Activated naive CD8-positive, alpha-beta T cell (primary cell): ENCODE measurements around the gene IL1B.

ENCODE experiments used
- H3K27ac Mint-ChIP-seq: one replicate; pipeline ENCODE4 v1.8.0; 2021; ENCODE audit warnings: mixed read lengths
- H3K27me3 Mint-ChIP-seq: one replicate; pipeline ENCODE4 v1.8.0; 2021; ENCODE audit warnings: mixed read lengths
- H3K36me3 Mint-ChIP-seq: one replicate; pipeline ENCODE4 v1.8.0; 2021; ENCODE audit warnings: mixed read lengths
- H3K4me1 Mint-ChIP-seq: one replicate; pipeline ENCODE4 v1.8.0; 2021; ENCODE audit warnings: low read depth, mixed read lengths
- H3K4me3 Mint-ChIP-seq: one replicate; pipeline ENCODE4 v1.8.0; 2021; ENCODE audit warnings: mild to moderate bottlenecking, mixed read lengths
- H3K9me3 Mint-ChIP-seq: one replicate; pipeline ENCODE4 v1.8.0; 2021; ENCODE audit warnings: low read depth, mixed read lengths

The IL1B gene

DNA sequence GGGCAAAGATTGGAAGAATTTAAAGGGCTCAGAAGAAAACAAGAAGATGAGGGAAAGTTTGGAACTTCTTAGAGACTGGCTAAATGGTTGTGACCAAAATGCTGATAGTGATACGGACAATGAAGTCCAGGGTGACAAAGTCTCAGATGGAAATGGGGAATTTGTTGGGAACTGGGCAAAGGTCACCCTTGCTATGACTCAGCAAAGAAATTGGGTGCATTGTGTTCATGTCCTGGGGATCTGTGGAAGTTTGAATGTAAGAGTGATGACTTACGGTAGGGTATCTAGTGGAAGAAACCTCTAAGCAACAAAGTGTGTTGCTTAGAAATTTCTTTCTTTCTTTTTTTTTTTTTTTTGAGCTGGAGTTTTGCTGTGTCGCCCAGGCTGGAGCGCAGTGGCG lies 46.3 kb downstream of the IL1B start:
- H3K27ac Mint-ChIP-seq, result no peak overlapping the region
- H3K9me3 Mint-ChIP-seq, result no peaks in the 10 kb centered on the region
- no peak overlapping the region for H3K4me3 Mint-ChIP-seq
- H3K4me1 Mint-ChIP-seq, result no peaks in the 10 kb centered on the region
- H3K27me3 Mint-ChIP-seq, result peaks cover 2% of the 10 kb centered on the region
- no peaks in the 10 kb centered on the region for H3K36me3 Mint-ChIP-seq

DNA sequence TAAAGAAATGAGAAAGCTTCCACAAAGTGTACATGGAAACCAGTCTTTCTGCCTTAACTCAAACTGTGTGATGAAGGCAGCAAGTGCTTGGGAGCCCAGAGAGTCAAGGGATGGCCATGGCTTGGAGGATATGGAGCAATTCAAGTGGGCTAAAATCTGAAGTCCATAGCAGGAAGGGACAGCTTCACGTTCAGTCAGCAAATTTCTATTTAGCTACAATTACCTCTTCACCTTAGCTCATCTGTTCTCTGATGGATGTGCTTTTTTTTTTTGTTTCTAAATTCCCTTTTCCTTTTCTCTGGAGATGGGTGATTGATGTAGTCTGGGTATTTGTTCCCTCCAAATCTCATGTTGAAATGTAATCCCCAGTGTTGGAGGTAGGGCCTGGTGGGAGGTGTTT lies 47.4 kb downstream of the IL1B start:
- H3K9me3 Mint-ChIP-seq, result no peaks in the 10 kb centered on the region
- H3K27me3 Mint-ChIP-seq, result peaks cover 2% of the 10 kb centered on the region
- no peak overlapping the region for H3K27ac Mint-ChIP-seq
- H3K4me1 Mint-ChIP-seq, result no peaks in the 10 kb centered on the region
- H3K4me3 Mint-ChIP-seq, result no peak overlapping the region
- H3K36me3 Mint-ChIP-seq, result no peaks in the 10 kb centered on the region

DNA sequence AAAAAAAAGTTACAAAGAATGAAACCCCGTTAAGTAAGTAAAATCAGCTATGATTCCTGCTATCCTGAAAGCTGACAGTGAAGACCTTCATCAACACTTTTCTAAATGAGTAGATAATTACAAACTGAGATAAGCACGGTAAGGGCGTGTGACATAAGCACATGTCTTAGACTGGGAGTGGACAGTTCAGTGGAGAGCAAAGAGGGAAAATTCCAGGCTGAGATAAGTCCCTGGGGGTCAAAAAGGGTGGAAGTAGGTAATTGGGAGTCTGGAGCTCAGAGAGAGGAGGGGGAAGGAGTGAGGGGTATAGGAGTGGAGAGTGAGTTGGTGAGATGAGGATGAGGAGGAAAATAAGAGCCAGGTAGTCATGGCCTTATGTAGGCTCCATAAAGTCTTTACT lies 47.9 kb downstream of the IL1B start:
- Mint-ChIP-seq H3K36me3 (no peaks in the 10 kb centered on the region), H3K27ac (no peak overlapping the region), H3K4me1 (no peaks in the 10 kb centered on the region)

DNA sequence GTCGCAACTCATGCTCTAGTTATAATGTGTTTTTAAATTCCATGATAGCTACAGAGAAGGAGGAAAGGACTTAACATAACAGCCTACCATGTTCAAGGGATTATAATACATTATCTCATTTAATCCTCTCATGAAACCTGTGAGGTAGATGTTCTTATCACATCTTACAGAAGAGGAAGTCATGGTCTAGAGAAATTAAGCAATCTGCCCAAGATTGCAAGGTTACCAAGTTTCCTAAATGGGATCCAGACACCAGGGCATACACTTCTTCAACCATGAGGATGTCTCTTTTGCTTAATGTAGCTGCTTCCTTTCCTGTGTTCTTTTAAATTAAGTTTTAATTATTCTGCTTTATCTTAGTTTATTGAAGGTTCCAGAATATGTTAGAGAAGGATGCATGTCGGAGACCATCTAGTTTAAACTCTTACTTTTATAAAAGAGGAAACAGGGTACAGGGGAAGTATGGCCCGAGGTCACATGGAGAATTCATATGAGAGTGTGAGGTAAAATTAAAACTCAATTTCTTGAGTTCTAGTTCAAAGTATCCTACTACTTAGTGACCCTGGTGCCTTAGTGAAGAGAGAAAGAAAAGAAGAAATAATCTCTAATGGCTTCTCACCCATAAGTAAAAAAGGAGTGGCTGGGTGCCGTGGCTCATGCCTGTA lies 48.7 kb downstream of the IL1B start:
- H3K27ac Mint-ChIP-seq, result no peak overlapping the region
- peaks cover 2% of the 10 kb centered on the region for H3K27me3 Mint-ChIP-seq
- no peak overlapping the region for H3K4me3 Mint-ChIP-seq
- no peaks in the 10 kb centered on the region for H3K9me3 Mint-ChIP-seq
- H3K36me3 Mint-ChIP-seq, result no peaks in the 10 kb centered on the region
- H3K4me1 Mint-ChIP-seq, result no peaks in the 10 kb centered on the region

More for the DNA sequence above, 47.9 kb downstream of the IL1B start:
- Mint-ChIP-seq H3K27me3 (peaks cover 2% of the 10 kb centered on the region), H3K4me3 (no peak overlapping the region), H3K9me3 (no peaks in the 10 kb centered on the region)

DNA sequence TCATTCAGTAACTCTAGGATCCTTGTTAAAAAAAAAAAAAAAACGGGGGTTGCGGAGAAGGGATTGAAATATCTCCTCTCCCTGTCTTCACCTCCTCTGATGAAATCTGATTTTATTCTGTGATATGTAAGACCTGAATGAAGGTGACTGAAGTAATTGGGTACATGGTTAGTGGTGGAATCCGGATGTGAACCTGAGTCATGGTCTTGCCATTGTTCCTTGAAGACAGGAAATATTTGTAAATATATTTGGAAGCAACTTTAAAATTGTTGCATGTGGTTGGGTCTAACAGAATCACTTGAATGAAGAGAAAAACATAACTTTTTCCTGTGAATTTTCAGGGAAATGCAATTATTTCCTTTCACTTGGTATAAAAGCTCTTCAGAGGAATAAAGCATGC lies 49.3 kb downstream of the IL1B start:
- H3K27me3 Mint-ChIP-seq, result peaks cover 5% of the 10 kb centered on the region
- H3K4me3 Mint-ChIP-seq, result no peak overlapping the region
- H3K9me3 Mint-ChIP-seq, result no peaks in the 10 kb centered on the region
- H3K36me3 Mint-ChIP-seq, result no peaks in the 10 kb centered on the region
- no peaks in the 10 kb centered on the region for H3K4me1 Mint-ChIP-seq
- no peak overlapping the region for H3K27ac Mint-ChIP-seq

DNA sequence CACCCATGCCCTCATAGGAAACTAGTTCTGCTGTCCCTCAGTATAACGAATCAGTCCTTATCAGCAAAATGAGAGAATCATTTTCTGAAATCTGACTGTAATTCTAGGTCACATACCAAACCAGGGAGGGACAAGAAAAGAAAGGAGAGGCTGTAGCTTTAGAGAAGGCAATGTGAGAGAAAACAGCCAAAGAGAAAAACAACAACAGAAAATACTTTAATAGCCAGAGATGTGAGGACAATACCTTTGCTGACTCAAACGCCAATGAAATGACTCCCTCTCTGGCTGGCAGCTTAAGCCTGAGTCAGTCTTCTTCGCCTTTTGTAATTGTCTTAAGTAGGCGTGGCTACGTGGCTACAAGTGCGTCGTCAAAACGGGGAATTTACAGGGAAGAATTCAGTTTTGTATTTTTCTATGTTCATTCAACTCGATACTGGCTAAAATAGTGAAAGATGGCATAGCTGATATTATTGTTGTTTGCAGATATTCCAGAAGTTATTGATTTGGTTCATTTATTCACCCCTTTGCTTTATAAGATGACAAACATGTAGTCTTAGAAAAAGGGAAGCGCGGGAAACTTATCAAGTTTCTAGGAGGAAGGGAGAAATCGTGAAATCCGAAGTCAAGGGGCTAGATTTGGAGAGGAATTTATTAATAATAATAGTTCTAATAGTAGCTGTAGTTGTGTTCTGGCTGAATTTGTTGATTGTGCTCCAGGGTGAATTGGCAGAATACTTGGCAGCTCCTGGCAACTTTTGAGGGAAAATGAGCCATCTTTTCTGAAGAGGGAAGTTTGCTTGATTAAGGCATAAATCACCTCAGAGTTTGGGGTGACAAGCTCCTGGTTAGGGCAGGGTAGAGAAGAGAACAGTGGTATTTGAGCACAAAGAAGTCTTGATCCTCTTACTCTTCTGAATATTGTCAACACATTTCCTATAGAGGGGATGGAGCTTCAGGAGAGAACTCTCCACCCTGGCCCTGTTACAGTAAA lies 52.1 kb downstream of the IL1B start, which contains the start of gene IL1A:
Gene IL1A, minus strand, starts transcription at position 295 of the 991 bp plus-strand sequence. CDS start 723 bp downstream, outside the sequence.
- Mint-ChIP-seq H3K4me3 (no peak within 1 kb of the TSS), H3K27ac (no peak within 1 kb of the TSS), H3K36me3 (no peaks in the 10 kb centered on the region), H3K4me1 (no peaks in the 10 kb centered on the region), H3K9me3 (no peaks in the 10 kb centered on the region), H3K27me3 (peaks cover 5% of the 10 kb centered on the region)

DNA sequence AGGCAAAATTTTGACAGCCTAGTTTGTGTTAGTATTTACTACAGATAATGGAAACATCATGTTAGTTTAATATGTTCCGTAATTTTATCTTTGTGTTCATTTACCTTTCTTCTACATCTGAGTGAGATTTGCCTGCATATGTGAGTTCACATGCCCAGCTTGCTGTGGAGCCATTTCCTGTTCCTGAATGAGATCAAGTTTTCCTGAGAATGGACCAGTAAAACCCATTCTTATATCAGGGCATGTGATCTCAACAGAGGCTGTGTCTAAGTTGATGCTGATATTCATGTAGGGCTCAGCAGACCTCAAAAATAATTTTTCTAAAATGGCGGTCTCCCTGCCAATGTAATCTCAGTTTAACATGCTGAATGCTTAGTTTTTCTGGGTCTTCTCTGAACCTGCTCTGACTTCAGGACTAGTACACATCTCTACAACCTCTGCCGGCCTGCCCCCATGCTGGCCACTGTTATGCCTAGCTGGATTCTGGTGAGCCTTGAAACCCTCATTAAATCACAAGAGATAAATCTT lies 53.3 kb downstream of the IL1B start:
- no peak overlapping the region for H3K27ac Mint-ChIP-seq
- H3K4me3 Mint-ChIP-seq, result no peak overlapping the region
- no peaks in the 10 kb centered on the region for H3K4me1 Mint-ChIP-seq
- peaks cover 4% of the 10 kb centered on the region for H3K27me3 Mint-ChIP-seq
- no peaks in the 10 kb centered on the region for H3K9me3 Mint-ChIP-seq
- H3K36me3 Mint-ChIP-seq, result no peaks in the 10 kb centered on the region

DNA sequence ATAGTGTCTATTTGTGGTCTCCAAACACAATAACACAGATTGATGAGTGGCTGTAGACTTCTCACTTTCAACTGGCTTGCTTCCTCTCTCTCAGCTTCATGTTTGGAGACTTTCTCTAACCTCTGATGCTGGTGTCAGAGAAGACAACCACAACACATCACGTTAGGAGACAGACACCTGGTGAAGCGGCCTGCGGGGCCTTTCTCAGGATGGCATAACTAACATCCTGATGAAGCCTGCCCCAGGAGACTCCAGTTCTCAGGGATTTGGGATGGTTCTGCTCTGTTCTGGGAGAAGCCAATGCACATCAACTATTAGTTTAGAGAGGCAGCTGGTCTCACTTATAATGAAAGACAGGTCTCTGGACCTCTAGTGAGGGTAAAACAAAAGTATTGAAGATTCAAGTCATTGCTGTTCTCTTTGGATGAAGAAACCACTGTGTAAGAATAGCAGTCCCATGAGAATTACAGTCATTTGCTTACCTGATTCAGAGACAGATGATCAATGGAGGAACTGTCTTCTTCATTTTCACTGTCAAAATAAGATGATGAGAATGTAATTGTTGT lies 54.3 kb downstream of the IL1B start:
- H3K4me1 Mint-ChIP-seq, result peaks cover 4% of the 10 kb centered on the region
- H3K27me3 Mint-ChIP-seq, result peaks cover 4% of the 10 kb centered on the region
- H3K4me3 Mint-ChIP-seq, result no peak overlapping the region
- no peaks in the 10 kb centered on the region for H3K36me3 Mint-ChIP-seq
- H3K9me3 Mint-ChIP-seq, result no peaks in the 10 kb centered on the region
- no peak overlapping the region for H3K27ac Mint-ChIP-seq
